GM21447 (cell line): ENCODE data around the gene KLF1.

Source experiments
- ATAC-seq: cut with Tn5 transposase; IDR thresholded peaks from one replicate; pipeline ENCODE4 v1.9.1; 2021; ENCODE audit not compliant: unreplicated experiment

Gene KLF1

DNA sequence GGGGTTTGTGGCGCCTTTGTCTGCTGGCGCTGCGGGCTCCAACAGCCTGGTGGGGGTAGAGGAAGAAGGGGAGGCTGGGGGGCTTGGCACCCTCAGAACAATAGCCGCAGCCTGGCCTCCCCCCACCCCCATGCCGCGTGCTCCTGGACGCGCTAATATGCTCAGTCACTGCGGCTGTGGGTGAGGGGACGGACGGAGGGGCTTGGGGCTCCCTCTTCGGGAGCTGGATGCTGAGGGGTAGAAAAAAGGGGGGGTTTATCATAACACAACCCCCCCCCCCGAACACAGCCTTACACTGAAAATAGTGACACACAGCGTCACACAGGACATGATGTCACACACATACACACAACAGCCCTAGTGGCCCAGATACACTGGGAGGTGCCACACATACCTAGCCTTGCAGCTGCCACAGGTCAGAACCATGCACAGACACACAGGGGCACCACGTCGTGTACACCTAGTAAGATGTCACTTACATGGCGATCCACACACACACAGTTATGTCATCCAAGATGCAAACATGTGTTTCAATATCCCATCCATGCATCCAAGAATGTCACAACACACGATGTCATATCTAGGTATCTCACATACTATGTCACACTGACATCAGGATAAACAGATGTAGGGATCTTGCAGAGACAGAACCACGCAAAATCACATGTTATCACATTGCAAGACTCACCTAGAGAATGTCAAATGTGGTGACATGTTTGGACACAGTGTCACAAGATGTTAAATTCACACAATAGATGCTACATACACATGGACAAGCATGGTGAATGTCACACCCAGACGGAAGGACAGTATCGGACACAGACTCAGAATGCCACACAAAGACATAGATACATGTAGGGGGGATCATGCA lies 47.9 kb downstream of the KLF1 start:
- ATAC-seq, result no peak

GRCh38 chr19:12838182-12838885 lies 48.7 kb downstream of the KLF1 start, which contains the start of gene MAST1:
TSS of gene MAST1 (plus strand) at chr19:12838515. CDS start at chr19:12838573, 58 bp downstream.
- no peak for ATAC-seq

GRCh38 chr19:12837225-12837624 lies 49.8 kb downstream of the KLF1 start:
- ATAC-seq, result no peak

DNA sequence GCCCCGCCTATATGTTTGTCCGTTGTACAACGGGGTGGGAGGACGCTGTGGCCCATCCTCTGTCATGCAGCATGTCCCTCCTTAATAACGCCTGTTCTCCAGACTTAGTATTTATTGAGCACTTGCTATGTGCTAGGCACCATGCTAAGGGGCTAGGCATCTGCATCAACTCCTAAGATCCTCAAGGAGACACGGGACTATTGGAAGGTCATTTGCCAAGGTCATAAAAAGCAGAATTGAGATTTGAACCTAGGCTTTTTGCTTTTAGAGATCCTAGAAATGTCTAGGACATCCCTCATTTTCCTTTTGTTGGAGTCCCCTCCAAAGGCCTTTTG lies 50.5 kb downstream of the KLF1 start:
- ATAC-seq, result no peak

DNA sequence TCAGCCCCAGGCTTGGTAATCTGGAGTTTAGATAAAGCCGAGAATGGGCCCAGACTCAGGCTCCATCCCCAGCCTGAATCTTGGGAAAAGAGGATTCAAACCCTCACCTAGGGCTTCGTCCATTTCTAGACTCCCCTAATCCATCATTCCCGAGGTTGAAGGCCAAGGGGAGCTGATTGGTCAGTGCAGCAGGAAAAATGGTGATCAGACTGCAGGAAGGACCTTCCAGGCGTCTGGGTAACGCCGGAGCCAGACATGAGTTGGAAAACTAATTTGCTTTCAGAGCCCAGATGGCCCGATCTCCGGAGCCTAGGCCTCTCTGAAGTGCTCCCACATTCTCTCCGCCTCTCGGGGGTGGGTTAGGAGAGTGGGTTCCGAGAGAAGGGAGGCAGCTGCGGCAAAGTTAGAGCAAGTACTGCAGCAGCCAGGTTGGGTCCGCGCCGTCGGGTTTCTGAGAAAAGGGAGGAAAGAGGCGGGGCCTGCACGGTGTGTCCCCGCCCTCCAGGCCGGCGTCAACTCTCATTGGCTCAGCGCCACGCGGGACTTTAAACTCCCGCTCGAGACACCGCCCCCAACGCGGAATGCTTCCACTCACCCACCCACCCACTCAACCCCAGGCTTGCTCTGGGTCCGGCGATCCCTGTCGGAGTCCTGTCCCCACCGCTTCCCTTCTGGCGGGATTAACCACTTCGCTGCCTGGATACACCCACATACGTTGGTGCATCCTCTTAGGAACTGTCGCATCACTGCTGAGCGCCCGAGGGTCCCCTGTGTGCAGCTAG lies 51.8 kb downstream of the KLF1 start:
- ATAC-seq, result no peak

GRCh38 chr19:12834566-12834943 lies 52.4 kb downstream of the KLF1 start, which contains the start of gene RTBDN:
TSS of gene RTBDN (minus strand) at chr19:12834579. CDS start at chr19:12829979, 4,600 bp downstream.
- ATAC-seq, result no peak
